ENCODE measurements around the gene SCCPDH. TPM values are rescaled to one million over a fixed set of nuclear protein-coding genes. Genes with fewer than 3 reads are reported as not detected.
"Not testable (repeated sequence)": the region's sequence is repeated elsewhere in the genome, so short reads cannot be mapped to it uniquely, and the experiment has no call there.

SCCPDH gene, protein sequence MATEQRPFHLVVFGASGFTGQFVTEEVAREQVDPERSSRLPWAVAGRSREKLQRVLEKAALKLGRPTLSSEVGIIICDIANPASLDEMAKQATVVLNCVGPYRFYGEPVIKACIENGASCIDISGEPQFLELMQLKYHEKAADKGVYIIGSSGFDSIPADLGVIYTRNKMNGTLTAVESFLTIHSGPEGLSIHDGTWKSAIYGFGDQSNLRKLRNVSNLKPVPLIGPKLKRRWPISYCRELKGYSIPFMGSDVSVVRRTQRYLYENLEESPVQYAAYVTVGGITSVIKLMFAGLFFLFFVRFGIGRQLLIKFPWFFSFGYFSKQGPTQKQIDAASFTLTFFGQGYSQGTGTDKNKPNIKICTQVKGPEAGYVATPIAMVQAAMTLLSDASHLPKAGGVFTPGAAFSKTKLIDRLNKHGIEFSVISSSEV
- 31.4 and 36.3 TPM in 2 replicates for total RNA-seq

- no peak for DNase-seq (ENCODE audit: extremely low read depth, low read depth, low spot score)
These were observed at the start of gene SCCPDH for GRCh38 chr1:246724016-246724730. Gene SCCPDH (plus strand): TSS chr1:246724409. CDS start chr1:246724423, 14 bp downstream.

GRCh38 chr1:246677842-246678241 is 46.4 kb upstream of the SCCPDH start:
- DNase-seq (ENCODE audit: extremely low read depth, low read depth, low spot score) = no peak

GRCh38 chr1:246678816-246679793 is 45.1 kb upstream of the SCCPDH start:
- DNase-seq (ENCODE audit: extremely low read depth, low read depth, low spot score) = no peak

DNA sequence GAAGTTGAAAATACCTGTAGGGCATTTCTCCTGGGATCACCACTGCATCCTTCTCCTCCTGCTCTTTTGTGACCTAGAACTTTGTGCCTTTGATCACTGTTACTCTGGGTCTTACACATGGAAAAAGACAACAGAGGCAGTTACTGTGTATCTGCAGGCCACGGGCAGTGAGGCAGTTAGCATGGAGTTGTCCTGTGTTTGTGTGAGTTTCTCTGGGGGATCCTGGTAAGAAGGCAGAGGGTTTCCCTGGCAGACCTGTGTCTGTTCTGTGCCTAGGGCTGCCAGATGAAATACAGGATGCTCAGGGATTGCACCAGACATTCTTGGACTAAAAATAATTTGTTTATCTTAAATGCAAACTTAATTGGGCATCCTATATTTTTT is 44.4 kb upstream of the SCCPDH start:
- no peak for DNase-seq (ENCODE audit: extremely low read depth, low read depth, low spot score)

GRCh38 chr1:246680190-246680589 is 44.0 kb upstream of the SCCPDH start:
- DNase-seq (ENCODE audit: extremely low read depth, low read depth, low spot score) = no peak

DNA sequence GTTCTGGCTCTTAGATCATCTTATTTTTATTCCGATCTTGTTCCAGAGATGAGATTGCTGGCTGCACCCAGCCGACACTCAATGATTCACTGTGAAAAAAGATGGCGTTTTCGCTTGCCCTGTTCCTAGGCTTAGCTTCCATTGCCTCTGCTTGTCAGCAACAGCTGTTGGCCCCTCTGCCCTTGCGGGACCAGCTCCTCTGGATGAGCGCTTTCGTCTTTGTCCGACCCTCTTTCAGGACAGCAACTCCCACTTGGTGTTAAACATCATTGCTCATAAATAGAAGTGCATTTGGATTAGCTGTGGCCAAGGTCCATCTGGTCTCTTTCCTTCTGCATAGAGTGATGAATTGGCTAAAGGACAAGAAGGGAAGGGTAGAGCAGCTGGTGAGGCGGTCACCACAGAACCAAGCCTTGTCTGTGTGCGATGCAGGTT is 43.5 kb upstream of the SCCPDH start:
- DNase-seq (ENCODE audit: extremely low read depth, low read depth, low spot score) = no peak

- no peak for DNase-seq (ENCODE audit: extremely low read depth, low read depth, low spot score)
These were observed 42.0 kb upstream of the SCCPDH start for GRCh38 chr1:246681900-246682895.

GRCh38 chr1:246683521-246683920 is 40.7 kb upstream of the SCCPDH start:
- no peak for DNase-seq (ENCODE audit: extremely low read depth, low read depth, low spot score)

GRCh38 chr1:246687002-246687401 is 37.2 kb upstream of the SCCPDH start:
- no peak for DNase-seq (ENCODE audit: extremely low read depth, low read depth, low spot score)

DNA sequence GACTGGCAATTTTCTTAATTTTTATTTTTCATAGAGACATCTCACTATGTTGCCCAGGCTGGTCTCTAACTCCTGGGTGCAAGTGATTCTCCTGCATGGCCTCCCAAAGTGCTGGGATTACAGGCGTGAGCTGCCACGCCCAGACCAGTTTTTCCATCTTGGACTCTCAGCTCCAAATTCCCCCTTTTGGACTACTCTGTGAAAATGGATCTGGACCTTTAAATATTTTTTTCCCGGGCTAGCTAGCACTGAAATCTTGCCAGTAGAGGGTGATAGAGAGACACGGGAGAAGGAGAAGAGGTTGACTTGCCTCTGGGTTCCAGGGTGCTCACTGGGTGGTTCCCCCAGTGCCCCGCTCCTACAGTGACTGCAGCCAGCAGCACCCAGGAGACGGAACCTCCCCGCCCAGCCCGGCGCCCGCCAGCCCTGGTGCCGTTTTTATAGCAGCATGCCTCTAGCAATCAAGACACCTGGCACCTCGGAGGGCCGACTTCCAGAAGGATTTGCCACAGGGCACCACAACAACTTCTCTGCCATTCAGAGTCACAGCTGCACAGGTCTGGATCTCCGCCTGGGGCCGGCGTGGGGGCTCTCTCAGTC is 34.7 kb upstream of the SCCPDH start:
- DNase-seq (ENCODE audit: extremely low read depth, low read depth, low spot score) = peak; percentile 36

- no peak for DNase-seq (ENCODE audit: extremely low read depth, low read depth, low spot score)
These were observed 34.1 kb upstream of the SCCPDH start for GRCh38 chr1:246690100-246690499.

GRCh38 chr1:246691622-246692495 is 32.4 kb upstream of the SCCPDH start:
- no peak for DNase-seq (ENCODE audit: extremely low read depth, low read depth, low spot score)

GRCh38 chr1:246694213-246694895 is 29.9 kb upstream of the SCCPDH start:
- not testable (repeated sequence) for DNase-seq (ENCODE audit: extremely low read depth, low read depth, low spot score)

DNA sequence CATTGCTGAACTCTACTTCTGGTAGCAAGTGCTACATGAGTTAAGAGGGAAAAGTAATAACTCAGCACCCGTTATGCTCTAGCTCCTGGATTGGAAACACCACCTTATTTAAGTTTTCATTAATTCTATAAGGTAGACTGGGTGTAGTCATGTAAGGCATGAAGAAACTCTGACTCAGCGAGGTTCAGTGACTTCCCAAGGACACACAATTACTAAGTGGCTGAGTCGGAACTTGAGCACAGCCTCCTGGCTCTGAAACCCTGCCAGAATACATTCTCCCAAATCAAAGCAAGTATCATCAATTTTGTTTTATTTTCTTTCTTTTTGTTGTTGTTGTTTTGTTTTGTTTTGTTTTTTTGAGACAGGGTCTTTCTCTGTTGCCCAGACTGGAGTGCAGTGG is 29.1 kb upstream of the SCCPDH start:
- DNase-seq (ENCODE audit: extremely low read depth, low read depth, low spot score) = no peak

- no peak for DNase-seq (ENCODE audit: extremely low read depth, low read depth, low spot score)
These were observed 28.5 kb upstream of the SCCPDH start for GRCh38 chr1:246695666-246696065.

DNA sequence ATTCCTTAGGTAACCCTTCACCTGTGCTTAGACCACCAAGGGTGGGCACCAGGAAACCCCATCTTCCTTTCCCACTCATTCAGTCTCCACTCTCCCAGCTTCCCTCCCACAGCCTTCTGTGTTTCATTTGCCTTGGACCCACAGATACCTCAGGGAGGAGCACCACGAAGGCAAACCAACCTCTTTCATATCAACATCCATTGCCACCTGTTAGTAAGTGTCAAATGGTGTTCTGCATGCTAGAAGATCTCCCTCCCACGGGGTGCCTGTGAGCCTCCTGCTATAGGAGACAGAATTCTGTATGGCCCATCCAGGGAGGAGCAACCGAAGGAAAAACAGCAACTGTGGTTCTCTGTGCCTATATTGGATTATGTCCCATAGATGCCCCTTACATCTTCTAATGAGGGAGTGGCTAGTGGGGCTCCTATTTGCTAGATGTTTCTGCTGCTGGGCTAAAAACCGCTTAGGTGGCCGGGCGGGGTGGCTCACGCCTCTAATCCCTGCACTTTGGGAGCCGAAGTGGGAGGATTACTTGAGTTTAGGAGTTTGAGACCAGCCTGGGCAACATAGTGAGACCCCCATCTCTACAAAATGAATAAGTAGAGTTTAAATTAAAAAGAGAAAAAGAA is 25.6 kb upstream of the SCCPDH start:
- no peak for DNase-seq (ENCODE audit: extremely low read depth, low read depth, low spot score)

DNA sequence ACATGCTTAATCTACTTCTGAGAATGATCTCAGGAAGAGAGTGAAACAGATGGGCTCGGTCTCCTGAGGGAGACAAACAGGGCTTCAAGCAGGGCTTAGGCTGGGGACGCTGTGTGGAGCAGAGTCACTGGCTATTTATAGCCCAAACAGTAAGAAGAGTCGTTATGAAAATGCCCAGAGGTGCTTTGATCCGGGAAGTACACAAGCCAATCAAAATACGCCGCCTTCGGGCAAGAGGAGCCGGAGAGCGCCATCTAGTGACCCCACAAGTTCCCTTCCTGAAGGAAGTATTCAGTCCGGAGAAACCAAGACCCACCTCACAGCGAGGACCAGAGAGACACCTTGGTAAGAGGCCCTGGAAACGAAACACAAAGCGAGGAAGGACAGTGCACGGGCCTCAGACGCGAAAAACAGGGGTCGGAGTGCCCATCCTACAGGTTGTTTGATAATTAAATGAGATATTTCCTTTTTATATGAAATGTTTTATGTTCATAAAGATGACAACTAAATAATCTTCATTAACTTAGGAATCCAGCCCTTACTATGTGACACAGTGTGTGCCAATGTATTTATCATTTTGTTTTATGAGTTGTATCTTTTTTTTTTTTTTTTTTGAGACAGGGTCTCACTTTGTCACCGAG is 25.0 kb upstream of the SCCPDH start:
- peak; percentile 72 for DNase-seq (ENCODE audit: extremely low read depth, low read depth, low spot score)
